ENCODE results near the gene AKAP13. TPM values are rescaled to one million over a fixed set of nuclear protein-coding genes. Genes with fewer than 3 reads are reported as not detected.

Gene AKAP13
- total RNA-seq, 1 experiment from 2014 or later = 49.6 TPM

DNA sequence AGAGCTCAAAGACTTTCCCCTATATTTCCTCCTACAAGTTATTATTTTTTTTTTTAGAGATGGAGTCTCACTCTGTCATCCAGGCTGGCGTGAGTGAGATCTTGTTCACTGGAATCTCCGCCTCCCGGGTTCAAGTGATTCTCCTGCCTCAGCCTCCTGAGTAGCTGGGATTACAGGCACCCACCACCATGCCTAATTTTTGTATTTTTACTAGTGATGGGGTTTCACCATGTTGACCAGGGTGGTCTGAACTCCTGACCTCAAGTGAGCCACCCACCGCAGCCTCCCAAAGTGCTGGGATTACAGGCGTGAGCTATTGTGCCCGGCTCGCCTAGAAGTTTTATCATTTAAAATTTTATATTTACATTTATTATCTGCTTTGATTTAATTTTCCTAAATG lies 5.9 kb downstream of the AKAP13 start:
- Mint-ChIP-seq H3K4me3 (ENCODE audit: unreplicated experiment) (no peak overlapping the region), H3K27ac (ENCODE audit: unreplicated experiment) (no peak overlapping the region), H3K36me3 (ENCODE audit: insufficient read depth, unreplicated experiment) (peaks cover 8% of the 10 kb centered on the region), H3K4me1 (ENCODE audit: low read depth, unreplicated experiment) (peaks cover 13% of the 10 kb centered on the region), H3K27me3 (ENCODE audit: insufficient read depth, unreplicated experiment) (no peaks in the 10 kb centered on the region), H3K9me3 (ENCODE audit: unreplicated experiment) (no peaks in the 10 kb centered on the region)
- no peak for DNase-seq
- Histone ChIP-seq H3K36me3 (ENCODE audit: control insufficient read depth, insufficient read depth, low read length) (no peaks in the 10 kb centered on the region), H3K4me3 (ENCODE audit: low read depth, low read length) (no peak overlapping the region), H3K4me1 (peaks cover 11% of the 10 kb centered on the region), H3K27me3 (replicated peaks; ENCODE audit: control insufficient read depth, insufficient read depth, low read length) (no peaks in the 10 kb centered on the region), H3K9me3 (no peaks in the 10 kb centered on the region)
- TF ChIP-seq, protein P1, sequence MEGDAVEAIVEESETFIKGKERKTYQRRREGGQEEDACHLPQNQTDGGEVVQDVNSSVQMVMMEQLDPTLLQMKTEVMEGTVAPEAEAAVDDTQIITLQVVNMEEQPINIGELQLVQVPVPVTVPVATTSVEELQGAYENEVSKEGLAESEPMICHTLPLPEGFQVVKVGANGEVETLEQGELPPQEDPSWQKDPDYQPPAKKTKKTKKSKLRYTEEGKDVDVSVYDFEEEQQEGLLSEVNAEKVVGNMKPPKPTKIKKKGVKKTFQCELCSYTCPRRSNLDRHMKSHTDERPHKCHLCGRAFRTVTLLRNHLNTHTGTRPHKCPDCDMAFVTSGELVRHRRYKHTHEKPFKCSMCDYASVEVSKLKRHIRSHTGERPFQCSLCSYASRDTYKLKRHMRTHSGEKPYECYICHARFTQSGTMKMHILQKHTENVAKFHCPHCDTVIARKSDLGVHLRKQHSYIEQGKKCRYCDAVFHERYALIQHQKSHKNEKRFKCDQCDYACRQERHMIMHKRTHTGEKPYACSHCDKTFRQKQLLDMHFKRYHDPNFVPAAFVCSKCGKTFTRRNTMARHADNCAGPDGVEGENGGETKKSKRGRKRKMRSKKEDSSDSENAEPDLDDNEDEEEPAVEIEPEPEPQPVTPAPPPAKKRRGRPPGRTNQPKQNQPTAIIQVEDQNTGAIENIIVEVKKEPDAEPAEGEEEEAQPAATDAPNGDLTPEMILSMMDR (IDR thresholded peaks at IDR 0.05; ENCODE audit: insufficient read depth in 1 of 2, low read depth in 1 of 2, low read length in 1 of 2, severe bottlenecking in 1 of 2, unreplicated experiment in 1 of 2) = no peak
- intact Hi-C loops (cut with micrococcal nuclease; ENCODE audit: unreplicated experiment) = no loop called here
- CTCF ChIA-PET = no interaction called here
- BruUV-seq (replicated peaks) = no TSS peak
- POLR2A ChIA-PET = no interaction called here

DNA sequence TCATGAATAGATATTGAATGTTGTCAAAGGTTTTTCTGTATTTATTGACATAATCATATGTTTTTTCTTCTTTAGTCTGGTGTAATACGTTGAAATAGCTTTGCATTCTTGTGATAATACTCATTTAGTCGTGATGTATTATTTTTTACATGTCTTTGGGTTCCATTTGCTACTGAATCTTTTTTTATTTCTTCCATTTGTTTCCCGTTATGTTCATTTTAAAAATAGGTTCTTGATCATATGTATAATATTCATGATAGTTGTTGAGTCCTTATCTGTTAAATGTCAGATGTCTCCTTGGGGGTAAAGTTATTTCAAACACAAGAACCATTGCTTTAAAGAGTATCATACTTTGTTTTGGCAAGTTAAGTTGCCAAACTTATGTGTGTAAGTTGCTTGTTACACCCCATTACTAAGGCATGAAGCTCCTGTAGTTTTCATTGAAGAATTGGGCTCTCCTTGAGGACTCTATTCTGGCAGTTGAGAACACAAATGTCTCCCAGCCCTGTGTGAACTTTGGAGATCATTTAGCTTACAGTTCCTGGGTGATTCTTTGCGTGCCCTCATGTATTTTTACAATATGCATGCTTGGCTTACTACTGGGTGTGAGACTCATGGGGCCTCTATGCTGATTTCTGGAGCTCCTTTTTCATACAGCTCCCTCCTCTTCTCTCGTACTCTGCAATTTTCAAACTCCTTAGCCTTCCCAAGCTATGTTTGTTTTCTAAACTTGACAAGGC lies 8.3 kb downstream of the AKAP13 start:
- H3K9me3 ChIP-seq = no peaks in the 10 kb centered on the region
- Mint-ChIP-seq H3K27me3 (ENCODE audit: insufficient read depth, unreplicated experiment) (no peaks in the 10 kb centered on the region), H3K4me1 (ENCODE audit: low read depth, unreplicated experiment) (peaks cover 17% of the 10 kb centered on the region), H3K9me3 (ENCODE audit: unreplicated experiment) (no peaks in the 10 kb centered on the region), H3K36me3 (ENCODE audit: insufficient read depth, unreplicated experiment) (peaks cover 8% of the 10 kb centered on the region), H3K4me3 (ENCODE audit: unreplicated experiment) (no peak overlapping the region), H3K27ac (ENCODE audit: unreplicated experiment) (no peak overlapping the region)
- TF ChIP-seq, protein P1 (IDR thresholded peaks at IDR 0.05; ENCODE audit: insufficient read depth in 1 of 2, low read depth in 1 of 2, low read length in 1 of 2, severe bottlenecking in 1 of 2, unreplicated experiment in 1 of 2) = no peak
- CTCF ChIA-PET = no interaction called here
- no peak for DNase-seq
- intact Hi-C loops (cut with micrococcal nuclease; ENCODE audit: unreplicated experiment) = no loop called here
- no peaks in the 10 kb centered on the region for H3K36me3 ChIP-seq (ENCODE audit: control insufficient read depth, insufficient read depth, low read length)
- POLR2A ChIA-PET = interaction anchor here (0.6 kb wide), 1 partner anchor 8 kb away, joined by 3 read pairs; the partner anchor contains the start of gene AKAP13
- BruUV-seq (replicated peaks) = no TSS peak
- H3K27me3 ChIP-seq (replicated peaks; ENCODE audit: control insufficient read depth, insufficient read depth, low read length) = no peaks in the 10 kb centered on the region
- peaks cover 12% of the 10 kb centered on the region for H3K4me1 ChIP-seq
- no peak overlapping the region for H3K4me3 ChIP-seq (ENCODE audit: low read depth, low read length)

GRCh38 chr15:85389306-85389650 lies 8.9 kb downstream of the AKAP13 start:
- Mint-ChIP-seq H3K9me3 (ENCODE audit: unreplicated experiment) (no peaks in the 10 kb centered on the region), H3K27me3 (ENCODE audit: insufficient read depth, unreplicated experiment) (no peaks in the 10 kb centered on the region), H3K4me3 (ENCODE audit: unreplicated experiment) (no peak overlapping the region), H3K4me1 (ENCODE audit: low read depth, unreplicated experiment) (peaks cover 22% of the 10 kb centered on the region), H3K27ac (ENCODE audit: unreplicated experiment) (no peak overlapping the region), H3K36me3 (ENCODE audit: insufficient read depth, unreplicated experiment) (peaks cover 8% of the 10 kb centered on the region)
- CTCF ChIA-PET = no interaction called here
- POLR2A ChIA-PET = interaction anchor here (0.6 kb wide), 1 partner anchor 9 kb away, joined by 3 read pairs; the partner anchor contains the start of gene AKAP13
- Histone ChIP-seq H3K27me3 (replicated peaks; ENCODE audit: control insufficient read depth, insufficient read depth, low read length) (no peaks in the 10 kb centered on the region), H3K36me3 (ENCODE audit: control insufficient read depth, insufficient read depth, low read length) (no peaks in the 10 kb centered on the region), H3K4me1 (peaks cover 18% of the 10 kb centered on the region), H3K4me3 (ENCODE audit: low read depth, low read length) (no peak overlapping the region), H3K9me3 (no peaks in the 10 kb centered on the region)
- BruUV-seq (replicated peaks) = no TSS peak
- intact Hi-C loops (cut with micrococcal nuclease; ENCODE audit: unreplicated experiment) = no loop called here
- DNase-seq = no peak
- TF ChIP-seq, protein P1 (IDR thresholded peaks at IDR 0.05; ENCODE audit: insufficient read depth in 1 of 2, low read depth in 1 of 2, low read length in 1 of 2, severe bottlenecking in 1 of 2, unreplicated experiment in 1 of 2) = no peak
